G401.6 (cell line): ENCODE measurements around the gene CRHR1.

ENCODE experiments used
- FAIRE-seq: peaks from 2 replicates; lab custom pipeline; 2012; peaks lifted over from hg19 to GRCh38; lab: Jason Lieb, UNC

The CRHR1 gene

GRCh38 chr17:45790296-45790922, 6.3 kb downstream of the CRHR1 start:
- no peak for FAIRE-seq

GRCh38 chr17:45791041-45791582, 7.0 kb downstream of the CRHR1 start:
- no peak for FAIRE-seq

GRCh38 chr17:45791935-45792334, 7.8 kb downstream of the CRHR1 start:
- no peak for FAIRE-seq

- FAIRE-seq = no peak
Measured at GRCh38 chr17:45792437-45792836, 8.3 kb downstream of the CRHR1 start.

- FAIRE-seq = no peak
Measured at GRCh38 chr17:45792995-45793755, 9.1 kb downstream of the CRHR1 start.

GRCh38 chr17:45793999-45794540, 9.9 kb downstream of the CRHR1 start:
- no peak for FAIRE-seq

- no peak for FAIRE-seq
Measured at GRCh38 chr17:45794840-45795239, 10.7 kb downstream of the CRHR1 start.

- FAIRE-seq = no peak
Measured at GRCh38 chr17:45800816-45801215, 16.7 kb downstream of the CRHR1 start.

GRCh38 chr17:45801421-45801820, 17.3 kb downstream of the CRHR1 start:
- no peak for FAIRE-seq

GRCh38 chr17:45808845-45809244, 24.7 kb downstream of the CRHR1 start:
- no peak for FAIRE-seq

- FAIRE-seq = no peak
Measured at GRCh38 chr17:45809499-45809898, 25.4 kb downstream of the CRHR1 start.

- no peak for FAIRE-seq
Measured at GRCh38 chr17:45812102-45812501, 28.0 kb downstream of the CRHR1 start.

GRCh38 chr17:45813048-45813725, 29.1 kb downstream of the CRHR1 start:
- FAIRE-seq = no peak

- no peak for FAIRE-seq
Measured at GRCh38 chr17:45814622-45815606, 30.8 kb downstream of the CRHR1 start.

- no peak for FAIRE-seq
Measured at GRCh38 chr17:45815752-45816151, 31.6 kb downstream of the CRHR1 start.

- FAIRE-seq = no peak
Measured at GRCh38 chr17:45818041-45818440, 33.9 kb downstream of the CRHR1 start.

- FAIRE-seq = no peak
Measured at GRCh38 chr17:45818699-45819098, 34.6 kb downstream of the CRHR1 start.

GRCh38 chr17:45819632-45820031, 35.5 kb downstream of the CRHR1 start:
- no peak for FAIRE-seq

- FAIRE-seq = no peak
Measured at GRCh38 chr17:45820052-45820780, 36.1 kb downstream of the CRHR1 start.

GRCh38 chr17:45821147-45821546, 37.0 kb downstream of the CRHR1 start:
- FAIRE-seq = no peak

GRCh38 chr17:45823598-45823997, 39.5 kb downstream of the CRHR1 start:
- FAIRE-seq = no peak
